BJ (cell line): ENCODE data around the gene CTSW. TPM values are rescaled to one million over a fixed set of nuclear protein-coding genes. Genes with fewer than 3 reads are reported as not detected.

Experiments used
- CTCF ChIA-PET: fragments of 350-600 bp; formaldehyde crosslinking; extraction: SDS; loops from one replicate; lab custom pipeline; 2021; ENCODE audit warnings: antibody characterized with exemption, inconsistent platforms; lab: Yijun Ruan, JAX
- POLR2A ChIA-PET: fragments of 300-600 bp; sonication (Branson Sonifier 250); formaldehyde crosslinking; extraction: SDS; loops from one replicate; lab custom pipeline; 2021; ENCODE audit warnings: antibody characterized with exemption; lab: Charles Lee
- DNase-seq: peaks from one replicate; pipeline ENCODE4 v3.0.0-alpha.2; 2011; ENCODE audit warnings: low read depth
- H3K27me3 ChIP-seq: 2 replicates; pipeline ENCODE4 v1.6.0; 2011; ENCODE audit warnings: low read length; ENCODE audit not compliant: control insufficient read depth, insufficient read depth
- H3K36me3 ChIP-seq: 2 replicates; pipeline ENCODE4 v1.5.1; 2011; ENCODE audit warnings: low read length; ENCODE audit not compliant: control insufficient read depth, insufficient read depth
- H3K4me3 ChIP-seq: 2 replicates; pipeline ENCODE4 v1.5.1; 2011; ENCODE audit warnings: low read depth, mild to moderate bottlenecking, control low read depth, low read length
- polyA plus RNA-seq: library from polyadenylated mRNA; depleted of rRNA; stranded (reverse); fragments of >200 nt; gene quantifications from 2 replicates; pipeline ENCODE4 v1.2.3, GENCODE V29; 2011
- TF ChIP-seq, protein P1 (sequence below): IDR thresholded peaks from 2 replicates; pipeline ENCODE4 v1.5.1; 2011; ENCODE audit warnings: low read depth, mild to moderate bottlenecking, control low read depth, inconsistent platforms, low read length, moderate library complexity; ENCODE audit not compliant: insufficient read depth

CTSW gene
- polyA plus RNA-seq, 1 experiment: 0.21 TPM

DNA sequence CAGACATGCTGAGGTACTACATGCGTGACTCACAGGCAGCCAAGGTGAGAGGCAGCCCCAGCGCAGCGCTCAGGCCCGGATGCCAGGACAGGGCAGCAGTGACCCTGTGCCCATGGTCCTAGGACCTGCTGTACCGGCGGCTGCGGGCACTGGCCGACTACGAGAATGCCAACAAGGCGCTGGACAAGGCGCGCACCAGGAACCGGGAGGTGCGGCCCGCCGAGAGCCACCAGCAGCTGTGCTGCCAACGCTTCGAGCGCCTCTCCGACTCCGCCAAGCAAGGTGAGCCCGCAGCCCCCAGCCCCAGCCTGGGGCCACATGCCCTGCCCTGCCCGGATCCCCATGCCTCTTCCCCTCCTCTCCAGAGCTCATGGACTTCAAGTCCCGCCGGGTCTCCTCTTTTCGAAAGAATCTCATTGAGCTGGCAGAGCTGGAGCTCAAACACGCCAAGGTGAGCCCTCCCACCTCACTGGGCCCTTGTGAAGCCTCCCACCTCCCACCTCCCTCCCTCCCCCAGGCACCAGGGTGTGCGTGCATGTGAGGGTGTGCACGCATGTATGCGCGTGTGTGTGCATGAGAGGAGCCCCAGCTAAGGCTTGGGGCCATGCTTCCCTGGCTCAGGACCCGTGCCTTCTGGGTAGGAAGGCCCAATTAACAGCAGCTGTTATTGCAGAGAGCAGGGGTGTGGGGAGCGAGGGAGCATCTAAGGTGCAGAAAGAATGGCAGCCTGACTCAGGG, 27.0 kb upstream of the CTSW start:
- Histone ChIP-seq H3K27me3 (no peaks in the 10 kb centered on the region), H3K4me3 (no peak overlapping the region), H3K36me3 (peaks cover 48% of the 10 kb centered on the region)
- CTCF ChIA-PET: interaction anchor here (1.2 to 1.9 kb wide), 7 partner anchors 10 to 170 kb away, joined by 3 to 7 read pairs (median 4); no protein-coding TSS in a partner anchor
- POLR2A ChIA-PET: interaction anchor here (1.0 kb wide), 1 partner anchor 20 kb away, joined by 3 read pairs; no protein-coding TSS in a partner anchor
- no peak for DNase-seq
- TF ChIP-seq, protein P1, sequence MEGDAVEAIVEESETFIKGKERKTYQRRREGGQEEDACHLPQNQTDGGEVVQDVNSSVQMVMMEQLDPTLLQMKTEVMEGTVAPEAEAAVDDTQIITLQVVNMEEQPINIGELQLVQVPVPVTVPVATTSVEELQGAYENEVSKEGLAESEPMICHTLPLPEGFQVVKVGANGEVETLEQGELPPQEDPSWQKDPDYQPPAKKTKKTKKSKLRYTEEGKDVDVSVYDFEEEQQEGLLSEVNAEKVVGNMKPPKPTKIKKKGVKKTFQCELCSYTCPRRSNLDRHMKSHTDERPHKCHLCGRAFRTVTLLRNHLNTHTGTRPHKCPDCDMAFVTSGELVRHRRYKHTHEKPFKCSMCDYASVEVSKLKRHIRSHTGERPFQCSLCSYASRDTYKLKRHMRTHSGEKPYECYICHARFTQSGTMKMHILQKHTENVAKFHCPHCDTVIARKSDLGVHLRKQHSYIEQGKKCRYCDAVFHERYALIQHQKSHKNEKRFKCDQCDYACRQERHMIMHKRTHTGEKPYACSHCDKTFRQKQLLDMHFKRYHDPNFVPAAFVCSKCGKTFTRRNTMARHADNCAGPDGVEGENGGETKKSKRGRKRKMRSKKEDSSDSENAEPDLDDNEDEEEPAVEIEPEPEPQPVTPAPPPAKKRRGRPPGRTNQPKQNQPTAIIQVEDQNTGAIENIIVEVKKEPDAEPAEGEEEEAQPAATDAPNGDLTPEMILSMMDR: no peak

DNA sequence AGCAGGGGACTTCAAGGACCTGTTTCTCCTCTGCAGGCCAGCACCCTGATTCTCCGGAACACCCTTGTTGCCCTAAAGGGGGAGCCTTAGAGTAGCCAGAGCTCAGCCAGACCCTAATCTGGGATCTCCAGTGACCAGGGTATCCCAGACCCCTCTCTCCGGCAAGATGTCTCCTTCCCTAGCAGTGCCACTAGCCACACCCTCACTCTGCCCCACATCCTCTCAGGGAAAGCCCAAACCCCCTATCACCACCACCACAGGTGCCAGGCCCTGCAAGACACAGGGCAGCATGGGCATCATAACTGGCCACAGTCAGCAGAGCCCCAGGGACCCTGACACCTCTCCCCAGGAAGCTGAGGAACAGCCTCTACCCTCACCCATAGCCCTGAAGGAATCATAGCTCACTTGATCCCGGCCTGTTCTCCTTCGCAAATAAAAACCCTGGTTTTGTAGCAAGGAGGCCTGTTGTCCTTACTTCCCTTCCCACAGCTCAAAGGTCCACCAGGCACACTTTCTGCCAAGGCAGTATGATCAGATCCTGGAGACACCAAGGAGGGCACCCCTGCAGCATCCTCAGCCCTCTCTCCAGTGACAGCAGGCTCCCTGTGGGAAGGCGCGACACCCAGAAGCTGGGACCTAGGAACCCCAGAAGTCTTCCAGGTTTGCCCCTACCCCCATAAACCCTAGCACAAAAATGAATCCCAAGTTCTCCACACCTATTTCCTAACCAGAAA, 26.2 kb upstream of the CTSW start:
- Histone ChIP-seq H3K36me3 (peaks cover 48% of the 10 kb centered on the region), H3K27me3 (no peaks in the 10 kb centered on the region), H3K4me3 (no peak overlapping the region)
- CTCF ChIA-PET: interaction anchor here (1.2 to 1.9 kb wide), 3 partner anchors 15 to 74 kb away, joined by 3 to 6 read pairs (median 5); no protein-coding TSS in a partner anchor
- POLR2A ChIA-PET: interaction anchor here (0.5 kb wide), 1 partner anchor 90 kb away, joined by 3 read pairs; no protein-coding TSS in a partner anchor
- DNase-seq: no peak
- TF ChIP-seq, protein P1: no peak

DNA sequence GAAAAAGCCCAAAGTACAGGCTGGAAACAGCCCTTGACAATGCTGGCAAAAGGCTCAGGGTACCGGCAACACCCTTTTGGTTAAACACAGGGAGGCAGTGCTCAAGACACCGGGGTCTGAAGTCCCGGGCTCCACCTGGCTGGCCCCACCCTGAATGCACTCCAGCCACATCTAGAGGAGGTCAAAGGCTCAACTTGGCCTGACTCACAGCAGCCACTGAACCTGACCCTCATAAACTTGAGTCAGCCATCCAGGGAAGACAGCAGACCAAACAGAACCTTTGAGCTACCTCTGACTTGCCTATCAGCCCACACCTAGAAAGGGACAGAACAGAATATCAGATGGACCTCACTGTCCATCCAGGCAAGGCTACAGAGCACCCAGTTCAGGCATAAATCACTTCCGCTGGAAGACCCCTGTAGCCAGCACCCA, 25.5 kb upstream of the CTSW start:
- ChIA-PET POLR2A (interaction anchor here (0.6 kb wide), 1 partner anchor 22 kb away, joined by 4 read pairs; no protein-coding TSS in a partner anchor), CTCF (no interaction called here)
- Histone ChIP-seq H3K4me3 (no peak overlapping the region), H3K36me3 (peaks cover 48% of the 10 kb centered on the region), H3K27me3 (no peaks in the 10 kb centered on the region)
- TF ChIP-seq, protein P1: no peak
- no peak for DNase-seq

- no peak for DNase-seq
These were observed 24.5 kb upstream of the CTSW start for GRCh38 chr11:65854852-65855837.

More at GRCh38 chr11:65854852-65855837, 24.5 kb upstream of the CTSW start:
- Histone ChIP-seq H3K36me3 (peaks cover 48% of the 10 kb centered on the region), H3K27me3 (no peaks in the 10 kb centered on the region), H3K4me3 (no peak overlapping the region)
- ChIA-PET POLR2A (interaction anchor here (0.6 kb wide), 2 partner anchors 23 to 1521 kb away, joined by 4 to 5 read pairs; no protein-coding TSS in a partner anchor), CTCF (no interaction called here)
- TF ChIP-seq, protein P1: no peak
